ENCODE measurements around the gene ADCK2.

ADCK2 gene

GRCh38 chr7:140645166-140645900 is 27.4 kb upstream of the ADCK2 start:
- POLR2A ChIA-PET = no interaction called here
- TF ChIP-seq ARNT (IDR thresholded peaks at IDR 0.05) (no peak), TARDBP (IDR thresholded peaks at IDR 0.05) (no peak), SP1 (IDR thresholded peaks at IDR 0.05) (no peak), CTBP1 (IDR thresholded peaks at IDR 0.05; ENCODE audit: borderline replicate concordance) (no peak), HDGF (IDR thresholded peaks at IDR 0.05; ENCODE audit: borderline replicate concordance) (no peak), FOXA1 (IDR thresholded peaks at IDR 0.05) (no peak), FOXM1 (IDR thresholded peaks at IDR 0.05; ENCODE audit: borderline replicate concordance) (no peak), NFRKB (IDR thresholded peaks at IDR 0.05) (no peak), L3MBTL2 (conservative IDR thresholded peaks at IDR 0.05) (no peak), ELF4 (IDR thresholded peaks at IDR 0.05) (no peak), PKNOX1 (IDR thresholded peaks at IDR 0.05) (no peak), BHLHE40 (IDR thresholded peaks at IDR 0.05; ENCODE audit: borderline replicate concordance) (no peak), ZNF384 (IDR thresholded peaks at IDR 0.05) (no peak), FOXK2 (IDR thresholded peaks at IDR 0.05) (no peak), SUZ12 (IDR thresholded peaks at IDR 0.05) (no peak), LEF1 (IDR thresholded peaks at IDR 0.05; ENCODE audit: borderline replicate concordance) (no peak)
- CTCF ChIA-PET = interaction anchor here (0.6 to 1.3 kb wide), 9 partner anchors 9 to 162 kb away, joined by 3 to 7 read pairs (median 3); no protein-coding TSS in a partner anchor
- peak; percentile 77 for DNase-seq (ENCODE audit: extremely low spot score)

- TF ChIP-seq FOXM1 (IDR thresholded peaks at IDR 0.05; ENCODE audit: borderline replicate concordance) (no peak), HDGF (IDR thresholded peaks at IDR 0.05; ENCODE audit: borderline replicate concordance) (0 out of 2 replicates have a peak, but pooled peaks have one; percentile 45)
- CTCF ChIA-PET = interaction anchor here (0.6 to 2.1 kb wide), 13 partner anchors 9 to 1553 kb away, joined by 3 to 9 read pairs (median 3); no protein-coding TSS in a partner anchor
- POLR2A ChIA-PET = no interaction called here
- DNase-seq (ENCODE audit: extremely low spot score) = peak; percentile 77
Observed at GRCh38 chr7:140646931-140647647, 25.7 kb upstream of the ADCK2 start.

- no peak for TF ChIP-seq ZNF384 (IDR thresholded peaks at IDR 0.05)
- no peak for TF ChIP-seq HDGF (IDR thresholded peaks at IDR 0.05; ENCODE audit: borderline replicate concordance)
- no peak for TF ChIP-seq ARNT (IDR thresholded peaks at IDR 0.05)
- TF ChIP-seq PKNOX1 (IDR thresholded peaks at IDR 0.05) = no peak
- no peak for TF ChIP-seq FOXK2 (IDR thresholded peaks at IDR 0.05)
- no peak for TF ChIP-seq L3MBTL2 (conservative IDR thresholded peaks at IDR 0.05)
- TF ChIP-seq FOXM1 (IDR thresholded peaks at IDR 0.05; ENCODE audit: borderline replicate concordance) = no peak
- no peak for TF ChIP-seq SP1 (IDR thresholded peaks at IDR 0.05)
- TF ChIP-seq FOXA1 (IDR thresholded peaks at IDR 0.05) = no peak
- no peak for TF ChIP-seq ELF4 (IDR thresholded peaks at IDR 0.05)
- TF ChIP-seq LEF1 (IDR thresholded peaks at IDR 0.05; ENCODE audit: borderline replicate concordance) = no peak
- no peak for TF ChIP-seq SUZ12 (IDR thresholded peaks at IDR 0.05)
- no peak for TF ChIP-seq BHLHE40 (IDR thresholded peaks at IDR 0.05; ENCODE audit: borderline replicate concordance)
- ChIA-PET POLR2A (no interaction called here), CTCF (interaction anchor here (1.1 kb wide), 1 partner anchor 132 kb away, joined by 5 read pairs; no protein-coding TSS in a partner anchor)
- DNase-seq (ENCODE audit: extremely low spot score) = no peak
Observed at GRCh38 chr7:140649556-140650205, 23.1 kb upstream of the ADCK2 start.

- CTCF ChIA-PET = no interaction called here
- POLR2A ChIA-PET = interaction anchor here (1.0 kb wide), 1 partner anchor 129 kb away, joined by 3 read pairs; no protein-coding TSS in a partner anchor
- TF ChIP-seq CTBP1 (IDR thresholded peaks at IDR 0.05; ENCODE audit: borderline replicate concordance) = no peak
- DNase-seq (ENCODE audit: extremely low spot score) = no peak
Observed at GRCh38 chr7:140650367-140650766, 22.4 kb upstream of the ADCK2 start.

- ChIA-PET POLR2A (interaction anchor here (0.6 to 1.4 kb wide), 3 partner anchors 13 to 175 kb away, joined by 3 to 6 read pairs (median 3); partner anchors contain the start of gene DENND2A), CTCF (interaction anchor here (0.7 to 2.4 kb wide), 8 partner anchors 15 to 176 kb away, joined by 3 to 32 read pairs (median 3); no protein-coding TSS in a partner anchor)
- DNase-seq (ENCODE audit: extremely low spot score) = peak; percentile 90
- TF ChIP-seq L3MBTL2 (conservative IDR thresholded peaks at IDR 0.05) (peak; percentile 56), BHLHE40 (IDR thresholded peaks at IDR 0.05; ENCODE audit: borderline replicate concordance) (no peak)
Observed at GRCh38 chr7:140653319-140654108, 19.2 kb upstream of the ADCK2 start.

GRCh38 chr7:140654109-140654387 is 18.7 kb upstream of the ADCK2 start:
- TF ChIP-seq HDGF (IDR thresholded peaks at IDR 0.05; ENCODE audit: borderline replicate concordance) (no peak), SP1 (IDR thresholded peaks at IDR 0.05) (no peak), BHLHE40 (IDR thresholded peaks at IDR 0.05; ENCODE audit: borderline replicate concordance) (no peak), ARNT (IDR thresholded peaks at IDR 0.05) (no peak), L3MBTL2 (conservative IDR thresholded peaks at IDR 0.05) (no peak), ZNF384 (IDR thresholded peaks at IDR 0.05) (no peak), NFRKB (IDR thresholded peaks at IDR 0.05) (no peak), SUZ12 (IDR thresholded peaks at IDR 0.05) (no peak), LEF1 (IDR thresholded peaks at IDR 0.05; ENCODE audit: borderline replicate concordance) (no peak), PKNOX1 (IDR thresholded peaks at IDR 0.05) (no peak), FOXK2 (IDR thresholded peaks at IDR 0.05) (no peak), CTBP1 (IDR thresholded peaks at IDR 0.05; ENCODE audit: borderline replicate concordance) (no peak), ELF4 (IDR thresholded peaks at IDR 0.05) (no peak)
- ChIA-PET POLR2A (interaction anchor here (0.6 to 1.4 kb wide), 3 partner anchors 13 to 176 kb away, joined by 3 to 6 read pairs (median 3); partner anchors contain the start of gene DENND2A), CTCF (interaction anchor here (0.7 to 2.4 kb wide), 6 partner anchors 14 to 161 kb away, joined by 3 to 32 read pairs (median 6); no protein-coding TSS in a partner anchor)
- no peak for DNase-seq (ENCODE audit: extremely low spot score)

All from HEK293T (cell line).